ENCODE data around the gene COPG2.

- TF ChIP-seq CTCF (IDR thresholded peaks at IDR 0.05) (no peak), POLR2AphosphoS5 (IDR thresholded peaks at IDR 0.05; ENCODE audit: insufficient read depth in 1 of 2, low read depth in 1 of 2) (no peak)
Measured at GRCh38 chr7:130543487-130544010, 125.0 kb downstream of the COPG2 start.
